HUDEP-2 (cell line): ENCODE measurements around the gene ERBB4.

Experiments used
- DNase-seq, 76 experiments: peaks; one replicate each; lab custom pipeline; 2025; ENCODE audit not compliant: unreplicated experiment in 76 of 76; lab: John Stamatoyannopoulos, UW

The ERBB4 gene

GRCh38 chr2:211391189-211391567 lies 1147.4 kb downstream of the ERBB4 start:
- DNase-seq: no peak

- no peak for DNase-seq
These were observed 1147.9 kb downstream of the ERBB4 start for GRCh38 chr2:211390536-211391188.

GRCh38 chr2:211387734-211388133 lies 1150.9 kb downstream of the ERBB4 start:
- DNase-seq: no peak

- DNase-seq: no peak
These were observed 1158.6 kb downstream of the ERBB4 start for GRCh38 chr2:211380041-211380440.

- DNase-seq: no peak
These were observed 1162.2 kb downstream of the ERBB4 start for GRCh38 chr2:211376410-211376809.

GRCh38 chr2:211373203-211373602 lies 1165.4 kb downstream of the ERBB4 start:
- DNase-seq: no peak

GRCh38 chr2:211371465-211371864 lies 1167.1 kb downstream of the ERBB4 start:
- DNase-seq: no peak

GRCh38 chr2:211368467-211368866 lies 1170.1 kb downstream of the ERBB4 start:
- DNase-seq: no peak

GRCh38 chr2:211367711-211368110 lies 1170.9 kb downstream of the ERBB4 start:
- DNase-seq: no peak

- DNase-seq: no peak
These were observed 1171.3 kb downstream of the ERBB4 start for GRCh38 chr2:211367293-211367692.

GRCh38 chr2:211364911-211365310 lies 1173.7 kb downstream of the ERBB4 start:
- no peak for DNase-seq

GRCh38 chr2:211361383-211361782 lies 1177.2 kb downstream of the ERBB4 start:
- DNase-seq: no peak

GRCh38 chr2:211359347-211359746 lies 1179.3 kb downstream of the ERBB4 start:
- DNase-seq: no peak

- no peak for DNase-seq
These were observed 1180.1 kb downstream of the ERBB4 start for GRCh38 chr2:211358504-211358903.

GRCh38 chr2:211354481-211354880 lies 1184.1 kb downstream of the ERBB4 start:
- DNase-seq: no peak

- peak in 17 of 76 experiments; percentile 0 to 46 (median 10) for DNase-seq
These were observed 1186.6 kb downstream of the ERBB4 start for GRCh38 chr2:211351987-211352386.

- DNase-seq: no peak
These were observed 1189.6 kb downstream of the ERBB4 start for GRCh38 chr2:211349031-211349430.

GRCh38 chr2:211347328-211347727 lies 1191.3 kb downstream of the ERBB4 start:
- peak in 14 of 76 experiments; percentile 2 to 31 (median 12) for DNase-seq

- DNase-seq: no peak
These were observed 1194.3 kb downstream of the ERBB4 start for GRCh38 chr2:211344289-211344688.

GRCh38 chr2:211333377-211333776 lies 1205.2 kb downstream of the ERBB4 start:
- DNase-seq: no peak

- no peak for DNase-seq
These were observed 1206.9 kb downstream of the ERBB4 start for GRCh38 chr2:211331736-211332135.

GRCh38 chr2:211329882-211330281 lies 1208.7 kb downstream of the ERBB4 start:
- no peak for DNase-seq

GRCh38 chr2:211329421-211329820 lies 1209.2 kb downstream of the ERBB4 start:
- no peak for DNase-seq
